Measurements from ENCODE around the gene TRPM4. TPM values are rescaled to one million over a fixed set of nuclear protein-coding genes. Genes with fewer than 3 reads are reported as not detected.

The TRPM4 gene
- total RNA-seq, 1 donor from 2014 or later, result 3.1 TPM

DNA sequence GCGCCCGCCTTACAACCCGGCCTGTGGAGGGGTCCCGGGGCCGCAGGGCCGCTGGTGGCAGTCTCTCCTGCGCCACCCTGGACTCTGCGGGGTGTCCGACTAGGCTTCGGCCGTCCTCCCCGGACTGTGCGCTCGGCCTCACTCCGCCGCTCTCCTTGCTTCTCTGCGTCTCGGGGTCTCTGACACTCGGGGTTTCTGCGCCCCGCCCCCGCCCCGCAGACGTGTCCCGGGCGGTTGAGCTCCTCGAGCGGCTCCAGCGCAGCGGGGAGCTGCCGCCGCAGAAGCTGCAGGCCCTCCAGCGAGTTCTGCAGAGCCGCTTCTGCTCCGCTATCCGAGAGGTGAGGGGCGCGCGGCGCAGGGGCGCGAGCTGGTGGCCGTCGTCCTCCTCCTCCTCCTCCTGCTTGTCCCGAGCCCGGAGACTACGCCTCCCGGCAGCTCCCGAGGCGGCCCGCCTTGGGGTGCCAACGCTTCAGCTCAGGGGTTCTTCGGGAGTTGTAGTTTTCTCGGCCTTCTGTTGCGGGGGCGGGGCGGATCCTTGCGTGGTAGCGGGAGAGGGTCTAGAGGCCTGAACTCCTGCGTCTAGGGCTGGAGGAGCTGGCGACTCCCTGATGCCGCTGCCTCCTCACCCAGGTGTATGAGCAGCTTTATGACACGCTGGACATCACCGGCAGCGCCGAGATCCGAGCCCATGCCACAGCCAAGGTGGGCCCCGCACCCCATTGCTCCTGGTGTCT lies 42.8 kb upstream of the TRPM4 start:
- no peak overlapping the region for H3K27ac ChIP-seq
- no peaks in the 10 kb centered on the region for H3K36me3 ChIP-seq
- peaks cover 14% of the 10 kb centered on the region for H3K27me3 ChIP-seq
- H3F3A ChIP-seq (ENCODE audit: low read depth), result peaks cover 34% of the 10 kb centered on the region
- H3K4me1 ChIP-seq, result peaks cover 4% of the 10 kb centered on the region
- TF ChIP-seq EZH2phosphoT487 (IDR thresholded peaks at IDR 0.05) (no peak), EZH2 (IDR thresholded peaks at IDR 0.05) (peak; percentile 36)
- H3K4me1 Mint-ChIP-seq, result peaks cover 27% of the 10 kb centered on the region
- H4K20me1 ChIP-seq (ENCODE audit: low read depth), result peaks cover 37% of the 10 kb centered on the region
- H3K4me3 ChIP-seq, result peak overlapping the region; percentile 96
- H3K4me3 Mint-ChIP-seq, result peak overlapping the region; percentile 82
- H3K79me2 ChIP-seq (ENCODE audit: low read depth), result no peaks in the 10 kb centered on the region
- no peaks in the 10 kb centered on the region for H3K9me3 Mint-ChIP-seq
- H3K27ac Mint-ChIP-seq, result no peak overlapping the region
- H3K27me3 Mint-ChIP-seq (ENCODE audit: insufficient read depth, low read depth), result peaks cover 9% of the 10 kb centered on the region
- H3K4me2 ChIP-seq, result peak overlapping the region; percentile 99
- H3K9ac ChIP-seq, result peak overlapping the region; percentile 33
- peak; percentile 93 for DNase-seq (ENCODE audit: low spot score)
- H3K9me3 ChIP-seq (ENCODE audit: low read depth), result no peaks in the 10 kb centered on the region
- peaks cover 6% of the 10 kb centered on the region for H3K36me3 Mint-ChIP-seq
- peak overlapping the region; percentile 97 for H2AFZ ChIP-seq (replicated peaks)

DNA sequence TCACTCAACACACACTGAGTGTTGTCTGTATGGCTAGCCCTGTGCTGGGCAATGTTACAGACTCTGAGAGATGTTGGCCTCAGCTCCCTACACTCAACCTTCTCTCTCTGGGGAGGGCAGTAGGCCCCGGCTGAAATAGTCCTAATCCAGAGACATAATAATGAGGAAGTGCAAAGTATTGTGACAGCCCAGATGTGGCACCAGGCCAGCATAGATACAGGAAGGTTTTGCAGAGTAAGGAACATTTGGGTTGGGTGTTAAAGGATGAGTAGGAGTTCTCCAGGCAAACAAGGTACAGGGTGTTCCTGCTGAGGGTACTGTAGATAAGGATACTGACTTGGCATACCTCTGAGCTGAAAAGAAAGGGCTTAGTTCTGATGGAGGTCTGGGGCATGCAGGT lies 41.0 kb upstream of the TRPM4 start:
- H3K27ac Mint-ChIP-seq, result no peak overlapping the region
- H2AFZ ChIP-seq (replicated peaks), result no peak overlapping the region
- H3K27me3 Mint-ChIP-seq (ENCODE audit: insufficient read depth, low read depth), result peaks cover 15% of the 10 kb centered on the region

GRCh38 chr19:49117677-49118564 lies 39.7 kb upstream of the TRPM4 start:
- Histone ChIP-seq H4K20me1 (ENCODE audit: low read depth) (peaks cover 42% of the 10 kb centered on the region), H3K4me1 (peaks cover 4% of the 10 kb centered on the region), H3K9me3 (ENCODE audit: low read depth) (no peaks in the 10 kb centered on the region), H2AFZ (replicated peaks) (no peak overlapping the region), H3K9ac (no peak overlapping the region), H3K27me3 (peaks cover 46% of the 10 kb centered on the region), H3K79me2 (ENCODE audit: low read depth) (no peaks in the 10 kb centered on the region), H3K4me2 (peak overlapping the region; percentile 76), H3K36me3 (no peaks in the 10 kb centered on the region), H3K4me3 (peak overlapping the region; percentile 61), H3F3A (ENCODE audit: low read depth) (peaks cover 26% of the 10 kb centered on the region), H3K27ac (no peak overlapping the region)
- Mint-ChIP-seq H3K4me3 (peak overlapping the region; percentile 85), H3K27me3 (ENCODE audit: insufficient read depth, low read depth) (peaks cover 15% of the 10 kb centered on the region), H3K4me1 (peaks cover 35% of the 10 kb centered on the region), H3K9me3 (no peaks in the 10 kb centered on the region), H3K27ac (peak overlapping the region; percentile 72), H3K36me3 (peaks cover 4% of the 10 kb centered on the region)
- DNase-seq (ENCODE audit: low spot score), result no peak
- no peak for TF ChIP-seq EZH2phosphoT487 (IDR thresholded peaks at IDR 0.05)
- TF ChIP-seq EZH2 (IDR thresholded peaks at IDR 0.05), result no peak

More for the DNA sequence above, 41.0 kb upstream of the TRPM4 start:
- Histone ChIP-seq H3K4me3 (no peak overlapping the region), H3K27me3 (peaks cover 32% of the 10 kb centered on the region), H3K9me3 (ENCODE audit: low read depth) (no peaks in the 10 kb centered on the region), H3K4me2 (no peak overlapping the region), H3K36me3 (no peaks in the 10 kb centered on the region), H4K20me1 (ENCODE audit: low read depth) (peaks cover 42% of the 10 kb centered on the region), H3K27ac (no peak overlapping the region), H3K79me2 (ENCODE audit: low read depth) (no peaks in the 10 kb centered on the region), H3K4me1 (peaks cover 4% of the 10 kb centered on the region), H3F3A (ENCODE audit: low read depth) (peaks cover 26% of the 10 kb centered on the region), H3K9ac (no peak overlapping the region)
- no peaks in the 10 kb centered on the region for H3K9me3 Mint-ChIP-seq
- H3K4me1 Mint-ChIP-seq, result peaks cover 35% of the 10 kb centered on the region
- no peak for DNase-seq (ENCODE audit: low spot score)
- TF ChIP-seq EZH2phosphoT487 (IDR thresholded peaks at IDR 0.05) (no peak), CTCF (IDR thresholded peaks at IDR 0.05) (no peak), EZH2 (IDR thresholded peaks at IDR 0.05) (no peak)
- peaks cover 6% of the 10 kb centered on the region for H3K36me3 Mint-ChIP-seq
- peak overlapping the region; percentile 54 for H3K4me3 Mint-ChIP-seq
